Activated naive CD4-positive, alpha-beta T cell treated with anti-CD3 and anti-CD28 coated beads for 36 hours (primary cell): Measurements from ENCODE around the gene IRX2. TPM values are rescaled to one million over a fixed set of nuclear protein-coding genes. Genes with fewer than 3 reads are reported as not detected.

Experiments used
- CTCF ChIA-PET: fragments of 350-600 bp; sonication (Branson Sonifier 250); formaldehyde crosslinking; loops from one replicate; lab custom pipeline; 2021; ENCODE audit warnings: antibody characterized with exemption; lab: Charles Lee
- DNase-seq: peaks from one replicate; pipeline ENCODE4 v3.0.0-alpha.2; 2020
- H3K27ac Mint-ChIP-seq: one replicate; pipeline ENCODE4 v1.8.0; 2021; ENCODE audit warnings: mild to moderate bottlenecking, mixed read lengths
- H3K27me3 Mint-ChIP-seq: one replicate; pipeline ENCODE4 v1.8.0; 2021; ENCODE audit warnings: low read depth, mixed read lengths
- H3K36me3 Mint-ChIP-seq: one replicate; pipeline ENCODE4 v1.8.0; 2021; ENCODE audit warnings: low read depth, mixed read lengths
- H3K4me1 Mint-ChIP-seq: one replicate; pipeline ENCODE4 v1.8.0; 2021; ENCODE audit warnings: low read depth, mixed read lengths
- H3K4me3 Mint-ChIP-seq: one replicate; pipeline ENCODE4 v1.8.0; 2021; ENCODE audit warnings: mild to moderate bottlenecking, moderate library complexity, mixed read lengths
- H3K9me3 Mint-ChIP-seq: one replicate; pipeline ENCODE4 v1.8.0; 2021; ENCODE audit warnings: mixed read lengths
- intact Hi-C: fragments of 100-400 bp; cut with micrococcal nuclease; formaldehyde crosslinking; loops from one replicate; pipeline ENCODE4 v1.15.1; 2023
- total RNA-seq, 2 experiments: library from RNA; stranded (reverse); gene quantifications; one replicate each; pipeline ENCODE4 v1.2.3, GENCODE V29; 2021

Gene IRX2
- total RNA-seq, 2 experiments from 2014 or later: not detected

DNA sequence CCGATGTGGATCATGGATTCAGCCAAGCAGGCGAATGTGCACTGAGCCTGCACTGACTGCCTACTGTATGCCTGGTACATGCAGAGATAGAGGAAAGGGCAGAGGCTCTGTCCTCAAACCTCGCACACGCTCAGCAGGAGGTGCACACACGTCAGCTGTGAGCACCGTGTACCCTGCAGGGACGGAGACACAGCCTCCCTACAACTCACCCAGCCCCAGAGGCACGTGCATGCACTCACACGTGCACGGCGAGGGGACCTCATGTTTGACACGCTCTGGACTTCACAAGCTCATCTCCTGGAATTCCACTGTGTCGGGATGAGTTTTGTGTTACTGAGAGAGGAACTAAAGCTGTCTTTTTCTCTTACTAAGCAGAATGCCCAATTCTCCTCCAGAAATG is 48.4 kb downstream of the IRX2 start:
- CTCF ChIA-PET: no interaction called here
- Mint-ChIP-seq H3K4me1 (no peaks in the 10 kb centered on the region), H3K27ac (no peak overlapping the region), H3K4me3 (no peak overlapping the region), H3K27me3 (no peaks in the 10 kb centered on the region), H3K9me3 (no peaks in the 10 kb centered on the region), H3K36me3 (no peaks in the 10 kb centered on the region)
- intact Hi-C loops: no loop called here
- no peak for DNase-seq

DNA sequence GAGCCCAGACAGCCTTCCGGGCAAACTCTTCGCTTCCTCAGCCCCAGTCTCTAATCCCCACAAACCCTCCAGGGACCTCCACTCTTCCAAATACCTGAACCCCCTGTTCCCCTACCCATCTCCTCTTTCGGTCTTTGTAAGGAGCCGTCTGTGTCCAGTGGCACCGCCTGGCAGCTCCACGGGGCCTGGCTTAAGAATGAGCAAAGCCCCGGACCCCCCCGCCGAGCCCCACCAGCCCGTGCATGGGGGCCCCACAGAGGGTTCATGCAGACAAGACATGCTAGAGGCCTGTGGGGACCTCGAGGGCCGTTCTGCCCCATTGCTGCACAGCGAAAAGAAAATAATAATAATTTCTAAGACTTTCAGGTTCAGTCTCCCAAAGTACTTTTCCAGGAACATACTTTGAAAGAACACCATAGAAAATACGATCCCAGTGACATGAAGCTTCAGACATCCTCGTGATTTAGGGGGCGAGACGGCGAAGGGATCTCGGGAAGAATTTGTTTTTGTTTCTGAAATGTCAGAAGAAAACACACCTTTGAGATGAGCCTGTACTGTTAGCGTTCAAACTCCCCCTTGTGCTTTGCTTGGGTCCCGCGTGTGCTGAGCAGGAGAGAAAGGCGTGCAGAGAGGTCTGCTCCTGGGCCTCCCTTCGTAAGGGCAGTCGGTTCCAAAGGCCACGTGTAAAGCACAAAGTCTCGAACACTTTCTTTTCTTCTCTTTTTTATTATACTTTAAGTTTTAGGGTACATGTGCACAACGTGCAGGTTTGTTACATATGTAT is 49.2 kb downstream of the IRX2 start:
- no peak overlapping the region for H3K4me3 Mint-ChIP-seq
- CTCF ChIA-PET: no interaction called here
- no peaks in the 10 kb centered on the region for H3K9me3 Mint-ChIP-seq
- DNase-seq: no peak
- no peaks in the 10 kb centered on the region for H3K36me3 Mint-ChIP-seq
- H3K27ac Mint-ChIP-seq: no peak overlapping the region
- H3K27me3 Mint-ChIP-seq: no peaks in the 10 kb centered on the region
- no peaks in the 10 kb centered on the region for H3K4me1 Mint-ChIP-seq
- intact Hi-C loops: no loop called here

DNA sequence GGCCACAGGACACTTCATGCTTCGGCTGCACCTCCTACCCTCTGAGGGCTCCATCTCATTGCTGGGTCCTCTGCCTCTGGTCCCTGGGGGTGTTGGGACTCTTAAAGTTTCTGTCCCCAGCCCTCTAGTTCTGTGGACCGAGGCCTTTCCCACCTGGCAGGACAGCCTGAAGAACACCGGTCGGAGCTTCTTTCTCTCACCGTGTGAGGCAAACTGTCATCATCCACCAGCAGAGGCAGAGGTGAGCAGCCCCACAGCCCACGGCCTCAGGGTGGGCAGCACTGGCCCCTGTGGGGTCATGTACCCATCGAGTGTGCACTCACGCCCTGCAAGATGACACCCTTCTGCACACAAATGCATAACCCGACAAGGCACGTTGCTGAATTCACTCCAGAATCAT is 49.9 kb downstream of the IRX2 start:
- intact Hi-C loops: no loop called here
- Mint-ChIP-seq H3K4me3 (no peak overlapping the region), H3K36me3 (no peaks in the 10 kb centered on the region), H3K27ac (no peak overlapping the region), H3K9me3 (no peaks in the 10 kb centered on the region), H3K4me1 (no peaks in the 10 kb centered on the region), H3K27me3 (no peaks in the 10 kb centered on the region)
- DNase-seq: no peak
- CTCF ChIA-PET: no interaction called here

DNA sequence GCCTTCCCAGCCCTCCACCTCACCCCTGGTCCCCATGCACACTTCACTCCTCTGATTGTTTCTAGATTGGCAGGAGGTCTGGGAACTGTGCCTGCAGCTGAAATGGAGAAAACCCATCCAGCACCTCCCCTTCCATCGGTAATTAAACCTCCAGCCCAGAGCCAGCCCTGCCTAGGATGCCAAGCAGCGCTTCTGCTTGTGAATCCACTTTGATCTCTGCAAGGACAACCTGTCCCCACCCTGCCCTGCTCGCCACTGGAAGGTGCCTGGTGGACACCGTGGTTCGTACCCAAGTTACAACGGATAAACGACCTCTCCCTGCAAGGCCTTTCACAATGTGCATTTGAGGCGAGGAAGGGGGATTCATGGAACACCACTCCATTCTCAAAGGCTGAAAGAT is 50.6 kb downstream of the IRX2 start:
- intact Hi-C loops: no loop called here
- Mint-ChIP-seq H3K36me3 (no peaks in the 10 kb centered on the region), H3K9me3 (no peaks in the 10 kb centered on the region), H3K4me1 (no peaks in the 10 kb centered on the region), H3K27me3 (no peaks in the 10 kb centered on the region), H3K27ac (no peak overlapping the region), H3K4me3 (no peak overlapping the region)
- CTCF ChIA-PET: no interaction called here
- no peak for DNase-seq

DNA sequence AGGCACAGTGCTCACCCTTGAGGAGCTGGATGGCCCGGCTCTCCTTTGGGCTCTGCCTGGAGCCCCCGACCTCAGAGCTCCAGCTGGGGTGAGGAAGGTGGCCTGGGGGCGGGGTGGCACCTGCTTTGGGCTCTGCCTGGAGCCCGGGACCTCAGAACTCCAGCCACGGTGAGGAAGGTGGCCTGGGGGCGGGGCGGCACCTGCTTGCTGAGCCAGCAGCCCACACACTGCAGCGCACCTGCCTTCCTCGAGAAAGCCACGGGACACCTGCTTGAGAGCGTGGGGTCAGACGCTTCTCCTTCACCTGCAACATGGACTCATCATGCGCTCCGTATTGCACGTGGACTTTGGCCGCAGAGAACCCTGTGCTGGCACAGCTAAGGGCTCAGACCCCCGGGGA is 51.8 kb downstream of the IRX2 start:
- no peak for DNase-seq
- H3K27ac Mint-ChIP-seq: no peak overlapping the region
- no peaks in the 10 kb centered on the region for H3K4me1 Mint-ChIP-seq
- no peaks in the 10 kb centered on the region for H3K9me3 Mint-ChIP-seq
- intact Hi-C loops: no loop called here
- CTCF ChIA-PET: no interaction called here
- no peaks in the 10 kb centered on the region for H3K27me3 Mint-ChIP-seq
- no peaks in the 10 kb centered on the region for H3K36me3 Mint-ChIP-seq
- H3K4me3 Mint-ChIP-seq: no peak overlapping the region

GRCh38 chr5:2699231-2699630 is 52.2 kb downstream of the IRX2 start:
- no peaks in the 10 kb centered on the region for H3K4me1 Mint-ChIP-seq

DNA sequence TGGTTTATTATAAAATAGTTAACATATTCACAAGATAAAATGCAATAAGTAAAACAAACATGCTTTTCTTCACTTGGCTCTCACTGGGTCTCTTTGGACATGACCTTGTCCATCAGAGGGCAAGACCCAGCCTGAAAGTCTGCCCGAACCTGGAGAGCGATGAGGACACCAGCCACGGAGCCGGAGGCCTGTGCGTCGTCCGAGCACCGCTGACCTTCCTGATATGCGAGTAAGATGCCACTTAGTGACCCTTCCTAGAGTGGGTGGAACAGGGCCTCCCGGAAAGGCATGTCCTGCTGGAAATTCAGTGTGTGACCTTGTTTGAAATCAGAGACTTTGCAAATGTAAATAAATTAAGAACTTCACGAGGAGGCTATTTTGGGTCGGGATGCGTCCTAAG is 52.9 kb downstream of the IRX2 start:
- no peak for DNase-seq
- H3K27ac Mint-ChIP-seq: no peak overlapping the region
- no peak overlapping the region for H3K4me3 Mint-ChIP-seq
- no peaks in the 10 kb centered on the region for H3K4me1 Mint-ChIP-seq
- no peaks in the 10 kb centered on the region for H3K27me3 Mint-ChIP-seq
- intact Hi-C loops: no loop called here
- peaks cover 3% of the 10 kb centered on the region for H3K9me3 Mint-ChIP-seq
- CTCF ChIA-PET: no interaction called here
- no peaks in the 10 kb centered on the region for H3K36me3 Mint-ChIP-seq

More at GRCh38 chr5:2699231-2699630, 52.2 kb downstream of the IRX2 start:
- Mint-ChIP-seq H3K4me3 (no peak overlapping the region), H3K9me3 (no peaks in the 10 kb centered on the region), H3K27me3 (no peaks in the 10 kb centered on the region), H3K27ac (no peak overlapping the region), H3K36me3 (no peaks in the 10 kb centered on the region)
- CTCF ChIA-PET: no interaction called here
- intact Hi-C loops: no loop called here
- no peak for DNase-seq

DNA sequence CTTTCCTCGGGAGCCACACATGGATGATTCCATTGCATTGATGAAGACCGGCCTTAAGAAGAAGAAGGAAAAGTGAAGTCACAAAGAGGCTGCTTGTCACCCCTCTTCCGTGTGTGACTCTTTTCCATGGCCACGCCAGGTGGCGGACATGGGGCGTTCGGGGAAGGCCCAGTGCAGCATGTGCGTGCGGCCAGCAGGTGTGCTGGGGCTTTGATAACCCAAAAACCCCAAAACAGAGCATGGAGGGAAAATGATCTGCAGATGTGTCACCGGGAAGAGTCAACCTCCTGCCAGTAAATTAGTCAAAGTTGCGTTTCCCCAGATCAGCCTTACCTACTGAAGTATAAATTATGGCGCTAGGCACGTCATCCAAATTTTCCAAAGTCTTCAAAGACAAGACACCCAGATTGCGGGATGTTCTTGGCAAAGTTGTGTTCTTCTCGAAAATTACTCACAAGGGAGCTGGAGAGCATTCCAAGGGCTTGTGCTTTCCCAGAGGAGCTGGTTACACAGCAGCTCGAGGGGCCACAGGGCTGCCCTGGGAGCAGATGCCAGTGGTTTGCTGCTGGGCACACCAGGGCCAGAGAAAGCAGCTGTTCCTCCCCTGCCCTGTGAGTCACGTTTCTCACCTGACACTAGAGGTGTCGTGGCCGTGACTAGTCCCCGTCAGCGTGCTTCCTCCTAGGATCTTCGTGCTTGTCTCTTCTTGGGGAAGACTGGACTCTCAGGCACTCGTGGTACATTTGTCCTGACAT is 53.9 kb downstream of the IRX2 start:
- Mint-ChIP-seq H3K4me1 (no peaks in the 10 kb centered on the region), H3K4me3 (no peak overlapping the region), H3K9me3 (peaks cover 3% of the 10 kb centered on the region), H3K36me3 (no peaks in the 10 kb centered on the region), H3K27me3 (no peaks in the 10 kb centered on the region), H3K27ac (no peak overlapping the region)
- CTCF ChIA-PET: no interaction called here
- no peak for DNase-seq
- intact Hi-C loops: no loop called here

DNA sequence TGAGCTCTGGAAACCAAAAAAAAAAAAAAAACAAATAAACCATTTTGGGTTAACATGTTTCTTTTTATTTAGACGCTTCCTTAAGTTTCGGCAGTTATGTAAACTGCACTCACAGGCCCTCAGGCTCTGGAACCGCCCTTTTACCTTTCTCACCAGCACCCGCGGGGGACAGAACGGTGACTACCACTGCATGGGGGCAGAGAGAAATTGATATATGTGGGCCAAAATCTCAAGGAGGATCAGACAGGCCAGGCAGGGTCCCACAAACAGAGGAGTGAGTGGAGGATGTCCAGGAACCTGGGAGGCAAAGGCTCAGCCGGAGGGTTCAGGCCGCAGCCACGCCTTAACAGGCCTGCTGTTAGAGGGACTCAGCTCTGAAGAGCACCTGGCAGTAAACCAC is 54.4 kb downstream of the IRX2 start:
- H3K9me3 Mint-ChIP-seq: peaks cover 3% of the 10 kb centered on the region
- no peaks in the 10 kb centered on the region for H3K4me1 Mint-ChIP-seq
- no peak overlapping the region for H3K27ac Mint-ChIP-seq
- no peak overlapping the region for H3K4me3 Mint-ChIP-seq
- H3K27me3 Mint-ChIP-seq: no peaks in the 10 kb centered on the region
- DNase-seq: no peak
- H3K36me3 Mint-ChIP-seq: no peaks in the 10 kb centered on the region
- CTCF ChIA-PET: no interaction called here
- intact Hi-C loops: no loop called here
